ENCODE measurements around the gene MAPKAP1.
"Not testable (repeated sequence)": the region's sequence is repeated elsewhere in the genome, so short reads cannot be mapped to it uniquely, and the experiment has no call there.

MAPKAP1 gene

DNA sequence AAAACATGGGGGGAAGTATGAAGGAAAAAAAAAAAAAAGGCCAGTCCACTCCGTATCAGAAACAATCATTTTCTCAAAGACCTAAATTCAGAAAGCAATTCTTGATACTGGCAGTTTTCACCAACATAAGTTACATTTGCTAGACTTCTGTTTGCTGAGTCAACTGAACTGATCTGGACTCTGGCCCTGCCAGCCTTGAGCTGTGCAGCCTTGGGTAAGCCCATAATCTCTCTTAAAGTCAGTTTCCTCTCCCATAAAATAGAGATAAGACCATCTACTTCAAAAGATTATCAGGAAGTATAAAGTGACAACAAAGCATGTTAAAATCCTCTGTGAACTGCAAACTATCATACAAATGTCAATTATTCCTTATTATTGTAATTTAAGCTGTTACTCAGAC, 106.8 kb downstream of the MAPKAP1 start:
- DNase-seq, result no peak

DNA sequence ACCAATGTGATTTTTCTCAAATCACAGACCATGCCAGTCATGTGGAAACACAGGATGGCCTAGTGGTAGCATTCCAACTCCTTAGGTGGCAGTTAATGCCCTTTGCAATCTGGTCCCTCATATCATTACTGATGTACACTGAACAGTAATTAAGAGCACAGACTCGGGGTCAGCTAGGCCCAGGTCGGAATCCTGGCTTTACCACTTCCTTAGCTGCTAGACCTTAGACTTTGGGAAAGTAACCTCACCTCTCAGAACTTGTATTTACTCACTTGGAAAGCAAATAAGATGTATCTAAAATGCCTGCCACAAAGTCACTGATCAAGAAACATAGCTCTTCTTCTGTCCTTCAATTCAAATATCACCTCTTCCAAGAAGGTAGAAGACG, 112.8 kb downstream of the MAPKAP1 start:
- no peak for DNase-seq

DNA sequence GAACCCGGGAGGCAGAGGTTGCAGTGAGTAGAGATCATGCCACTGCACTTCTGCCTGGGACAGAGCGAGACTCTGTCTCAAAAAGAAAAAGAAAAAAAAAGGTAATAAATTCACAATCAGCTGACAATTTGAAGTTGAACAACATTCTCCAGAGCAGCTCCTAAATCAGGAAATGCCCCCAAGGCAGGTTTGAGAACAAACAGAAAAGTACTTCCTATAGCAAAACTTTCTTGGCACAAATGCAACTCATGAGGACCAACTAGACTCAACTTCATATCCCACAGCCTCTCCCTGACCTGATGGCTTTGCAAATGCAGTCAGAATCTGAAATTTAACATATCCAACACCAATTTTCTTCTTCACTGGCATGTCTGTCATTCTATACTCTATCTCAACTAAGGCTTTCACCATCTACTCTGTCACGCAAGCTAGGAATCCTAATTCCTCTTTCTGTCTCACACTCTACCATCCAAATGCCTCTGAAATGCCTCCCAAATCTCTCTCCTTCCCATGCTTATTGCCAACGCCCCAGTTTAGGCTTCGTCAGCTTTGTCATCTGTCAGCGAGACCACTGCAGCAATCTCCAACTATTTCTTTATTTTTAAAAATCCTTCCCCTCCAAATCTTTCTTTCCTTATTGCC, 113.3 kb downstream of the MAPKAP1 start:
- DNase-seq, result no peak

DNA sequence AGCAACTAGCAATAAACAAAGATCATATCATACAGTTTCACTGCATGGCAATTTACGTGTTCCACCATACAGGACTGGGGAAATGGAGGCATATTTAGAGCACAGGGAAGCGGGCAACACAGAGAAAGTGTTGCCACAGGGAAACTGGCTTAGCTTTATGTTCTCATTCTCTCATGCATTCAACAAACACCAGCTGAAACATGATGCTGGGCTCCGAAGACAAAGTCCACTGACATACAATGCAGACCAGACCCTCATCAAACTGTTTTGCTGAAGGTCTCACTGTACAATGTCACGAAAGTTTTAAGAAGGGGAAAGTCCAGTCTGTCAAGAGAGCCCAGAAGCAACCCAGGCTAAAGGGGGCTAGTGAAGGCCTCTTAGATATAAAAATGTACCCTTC, 115.1 kb downstream of the MAPKAP1 start:
- no peak for DNase-seq

- no peak for DNase-seq
Measured at GRCh38 chr9:125591245-125591644, 115.8 kb downstream of the MAPKAP1 start.

DNA sequence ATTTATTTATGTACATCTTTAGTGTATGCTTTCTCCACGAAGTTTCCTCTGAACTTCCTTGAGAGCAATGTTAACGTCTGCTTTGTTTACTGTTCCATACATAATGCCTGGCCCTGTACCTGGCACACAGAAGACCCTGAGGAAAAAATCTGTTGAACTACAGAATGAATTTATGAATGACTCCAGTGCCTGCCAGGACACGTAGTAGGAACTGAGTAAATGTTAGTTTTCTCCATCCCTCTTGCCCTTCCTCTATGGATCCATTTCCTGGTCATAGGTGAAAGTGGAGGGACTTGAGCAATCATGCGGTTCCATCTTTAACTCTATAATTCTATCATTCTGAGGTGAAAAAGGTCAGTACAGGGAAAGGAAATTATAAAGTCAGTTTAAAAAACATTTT, 117.7 kb downstream of the MAPKAP1 start:
- no peak for DNase-seq

DNA sequence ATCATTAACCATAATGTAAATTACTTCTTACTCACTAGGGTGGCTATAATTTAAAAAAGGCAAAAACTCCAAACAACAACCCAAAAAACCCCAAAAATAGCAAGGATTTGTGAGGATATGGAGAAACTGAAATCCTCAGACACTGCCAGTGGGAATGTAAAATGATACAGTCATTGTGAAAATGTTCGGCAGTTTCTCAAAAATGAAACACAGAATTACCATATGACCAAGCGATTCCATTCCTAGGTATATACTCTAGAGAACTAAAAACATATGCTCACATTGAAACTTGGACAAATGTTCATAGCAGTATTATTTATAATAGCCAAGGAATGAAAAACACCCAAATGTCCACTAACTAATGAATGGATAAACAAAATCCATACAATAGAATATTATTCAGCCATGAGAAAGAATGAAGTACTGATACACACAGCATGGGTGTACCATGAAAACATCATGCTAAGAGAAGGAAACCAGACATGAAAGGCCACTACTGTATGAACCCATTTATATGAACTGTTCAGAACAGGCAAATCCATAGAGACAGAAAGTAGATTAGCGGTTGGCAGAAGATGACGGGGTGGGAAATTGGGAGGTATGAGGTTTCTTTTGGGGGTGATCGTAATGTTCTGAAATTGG, 119.1 kb downstream of the MAPKAP1 start:
- DNase-seq, result no peak

GRCh38 chr9:125586172-125586511, 120.9 kb downstream of the MAPKAP1 start:
- no peak for DNase-seq

DNA sequence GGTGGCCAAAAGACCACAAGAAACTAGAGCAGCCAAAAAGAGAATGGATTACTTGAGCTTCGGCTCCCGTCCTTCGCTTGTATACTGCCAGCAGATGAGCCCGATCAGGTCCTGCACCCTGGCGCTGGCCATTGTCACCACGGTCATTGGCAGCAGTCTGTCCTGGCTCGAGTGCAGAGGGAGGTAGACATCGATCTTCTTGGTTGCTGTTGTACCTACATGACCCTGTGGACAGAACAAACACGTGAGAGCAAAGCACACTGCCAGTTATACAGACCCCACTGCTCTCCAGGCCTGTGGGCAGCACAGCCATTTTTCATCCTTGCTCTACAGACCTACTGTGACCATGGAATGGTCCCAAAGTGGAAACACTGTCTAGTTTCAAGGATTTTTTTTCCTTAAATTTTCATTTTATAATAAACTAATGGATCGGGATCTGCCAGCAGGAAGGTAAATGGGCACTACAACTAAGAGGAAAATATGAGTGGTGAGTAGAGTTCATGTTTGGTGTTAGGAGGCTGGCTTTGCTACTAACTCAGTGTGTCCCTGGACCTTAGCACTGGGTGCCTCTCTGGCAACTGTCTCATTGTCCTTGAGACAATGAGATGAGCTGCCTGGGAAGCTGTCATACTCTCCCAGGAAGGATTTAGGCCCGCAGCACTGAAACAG, 121.4 kb downstream of the MAPKAP1 start:
- no peak for DNase-seq

- DNase-seq, result no peak
Measured at GRCh38 chr9:125580701-125581286, 126.2 kb downstream of the MAPKAP1 start.

DNA sequence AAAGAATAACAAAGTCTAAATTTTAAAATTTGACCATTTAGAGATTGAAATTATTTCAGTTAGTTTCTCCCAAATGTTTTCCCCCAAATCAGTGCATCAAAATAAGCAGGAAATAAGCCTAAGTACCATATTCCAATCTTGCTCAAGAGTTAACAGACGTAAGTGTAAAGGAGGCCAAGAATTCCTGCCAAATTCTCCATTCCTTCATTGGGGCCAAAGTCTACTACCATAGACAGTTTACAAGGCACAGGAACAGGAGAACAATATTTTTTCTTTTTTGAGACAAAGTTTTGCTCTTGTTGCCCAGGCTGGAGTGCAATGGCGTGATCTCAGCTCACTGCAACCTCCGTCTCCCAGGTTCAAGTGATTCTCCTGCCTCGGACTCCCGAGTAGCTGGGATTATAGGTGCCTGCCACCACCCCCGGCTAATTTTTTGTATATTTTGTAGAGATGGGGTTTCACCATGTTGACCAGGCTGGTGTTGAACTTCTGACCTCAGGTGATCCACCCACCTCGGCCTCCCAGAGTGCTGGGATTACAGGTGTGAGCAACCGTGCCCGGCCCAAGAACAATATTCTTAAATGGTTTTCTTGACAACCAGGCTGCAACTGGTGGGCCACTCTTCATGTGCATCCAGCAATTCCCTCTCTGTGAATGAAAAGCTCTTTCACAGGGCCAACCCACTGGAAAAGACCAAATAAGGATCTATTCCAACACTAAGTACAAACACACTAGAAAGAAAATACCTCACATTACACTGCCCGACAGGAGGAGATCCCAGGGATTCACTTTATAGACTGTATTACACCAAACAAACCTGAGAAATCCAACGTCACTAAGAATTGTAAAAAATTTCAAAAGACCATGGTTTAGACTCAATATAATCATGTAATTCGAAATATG, 127.7 kb downstream of the MAPKAP1 start:
- DNase-seq, result no peak

DNA sequence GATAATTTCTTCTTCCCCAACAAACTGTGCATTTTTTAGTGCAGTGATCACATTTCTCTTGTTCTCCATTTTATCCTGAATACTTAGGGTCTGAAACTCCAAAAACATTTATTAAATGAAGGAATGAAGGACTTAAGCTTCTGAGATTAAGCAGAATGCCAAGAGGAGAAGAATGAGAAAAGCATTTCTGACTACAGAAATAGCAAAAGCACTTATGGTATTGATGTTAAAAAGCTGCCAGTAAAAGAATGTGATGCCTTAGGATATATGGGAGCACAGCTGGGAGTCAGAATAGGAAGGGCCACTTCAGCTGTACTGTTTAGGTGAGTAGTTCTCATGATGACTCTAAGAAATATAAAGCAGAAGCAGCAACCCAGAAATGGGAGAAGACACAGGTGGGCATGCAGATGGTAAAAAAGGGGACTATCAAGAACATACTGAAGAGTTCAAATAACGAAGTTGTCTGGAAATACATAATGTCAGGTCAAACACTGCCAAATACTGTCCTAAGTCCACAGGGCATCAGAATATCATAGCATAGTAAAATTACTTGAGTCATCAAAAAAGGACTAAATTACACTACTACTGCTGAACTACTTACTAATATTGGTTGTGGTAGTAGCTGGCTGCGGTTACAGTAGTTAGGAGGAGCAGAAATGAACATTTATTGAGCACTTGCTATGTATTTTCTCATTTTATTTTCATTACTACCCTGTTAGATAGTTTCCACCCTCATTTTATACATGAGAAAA, 132.7 kb downstream of the MAPKAP1 start:
- DNase-seq, result no peak

- not testable (repeated sequence) for DNase-seq
Measured at GRCh38 chr9:125572461-125572860, 134.5 kb downstream of the MAPKAP1 start.

DNA sequence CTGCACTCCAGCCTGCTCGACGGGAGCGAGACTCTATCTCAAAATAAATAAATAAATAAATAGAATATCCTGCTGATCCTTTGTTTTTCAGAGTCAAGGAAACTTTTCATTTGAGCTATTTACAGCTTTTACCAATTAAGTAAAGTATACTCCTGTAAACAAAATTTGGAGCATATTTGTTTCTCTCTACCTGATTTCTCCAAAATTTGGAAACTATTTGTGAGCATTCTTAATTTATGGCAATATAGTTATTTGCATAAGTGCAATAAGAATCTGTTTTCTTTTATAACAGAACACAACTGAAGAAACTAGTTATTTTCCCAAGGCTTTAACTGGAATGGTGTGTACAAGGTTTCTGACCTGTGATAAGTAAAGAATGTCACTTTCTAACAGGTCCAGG, 135.2 kb downstream of the MAPKAP1 start:
- not testable (repeated sequence) for DNase-seq

- no peak for DNase-seq
Measured at GRCh38 chr9:125570246-125570645, 136.8 kb downstream of the MAPKAP1 start.

- peak; percentile 27 for DNase-seq
Measured at GRCh38 chr9:125568621-125569020, 138.4 kb downstream of the MAPKAP1 start.

DNA sequence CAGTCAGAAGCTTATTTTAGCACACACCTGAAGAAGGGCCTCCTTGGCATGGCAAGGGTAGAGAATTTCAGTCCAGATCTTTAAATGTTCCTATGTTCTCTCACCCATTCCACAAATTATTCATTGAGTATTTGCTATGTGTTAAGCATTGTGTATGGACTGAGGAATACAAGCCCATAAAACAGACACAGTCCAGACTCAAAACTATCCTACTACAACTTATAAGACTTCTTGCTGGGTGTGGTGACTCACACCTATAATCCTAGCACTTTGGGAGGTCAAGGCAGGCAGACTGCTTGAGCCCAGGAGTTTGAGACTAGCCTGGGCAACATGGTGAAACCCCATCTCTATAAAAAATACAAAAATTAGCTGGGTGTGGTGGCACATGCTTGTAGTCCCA, 141.0 kb downstream of the MAPKAP1 start:
- not testable (repeated sequence) for DNase-seq

DNA sequence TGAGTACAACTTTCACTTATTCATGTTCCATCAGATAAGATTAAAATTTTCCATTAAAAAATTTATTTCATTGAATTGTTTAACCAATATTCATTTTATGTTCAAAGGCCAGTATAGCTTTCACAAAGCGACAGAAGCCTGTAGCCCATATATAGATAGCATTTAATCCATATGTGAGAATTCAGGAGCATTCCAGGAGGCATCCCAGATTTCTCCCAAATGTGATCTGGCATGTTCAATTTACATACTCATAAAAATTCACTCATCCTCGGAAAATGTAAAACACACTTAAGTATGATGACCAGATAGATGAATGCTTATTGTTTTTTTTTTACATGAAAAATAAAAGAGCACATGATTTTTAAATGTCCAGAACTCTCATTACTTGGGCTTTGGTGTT, 141.9 kb downstream of the MAPKAP1 start:
- no peak for DNase-seq

GRCh38 chr9:125564631-125565030, 142.4 kb downstream of the MAPKAP1 start:
- no peak for DNase-seq

DNA sequence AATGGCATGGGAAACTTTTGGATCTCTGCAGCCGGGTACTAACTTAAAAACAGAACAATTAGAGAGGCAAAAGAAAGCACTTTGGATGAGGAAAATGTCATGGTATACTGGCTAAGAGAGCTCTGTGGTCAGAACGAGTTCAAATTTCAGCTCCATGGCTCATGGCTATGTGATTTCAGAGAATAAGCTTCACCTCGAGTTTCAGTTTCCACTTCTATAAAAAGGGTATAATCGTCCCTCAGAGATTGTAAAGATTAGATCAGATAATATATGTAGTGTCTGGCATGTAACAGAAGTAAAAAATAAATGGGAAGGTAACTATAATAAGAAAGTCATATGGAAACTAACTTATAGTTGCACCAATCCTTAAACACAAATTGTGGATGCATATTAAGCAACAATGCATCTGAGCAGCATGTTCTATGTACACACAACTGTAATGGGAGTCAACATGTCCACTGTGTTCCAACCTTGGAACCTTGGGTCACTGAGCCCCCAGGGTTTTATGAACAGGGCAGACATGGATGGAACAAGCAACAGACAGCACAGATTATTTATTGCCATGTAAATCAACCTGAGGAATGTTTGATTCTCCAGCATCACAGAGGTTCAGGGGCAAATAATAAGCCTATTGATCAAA, 145.4 kb downstream of the MAPKAP1 start:
- DNase-seq, result no peak

DNA sequence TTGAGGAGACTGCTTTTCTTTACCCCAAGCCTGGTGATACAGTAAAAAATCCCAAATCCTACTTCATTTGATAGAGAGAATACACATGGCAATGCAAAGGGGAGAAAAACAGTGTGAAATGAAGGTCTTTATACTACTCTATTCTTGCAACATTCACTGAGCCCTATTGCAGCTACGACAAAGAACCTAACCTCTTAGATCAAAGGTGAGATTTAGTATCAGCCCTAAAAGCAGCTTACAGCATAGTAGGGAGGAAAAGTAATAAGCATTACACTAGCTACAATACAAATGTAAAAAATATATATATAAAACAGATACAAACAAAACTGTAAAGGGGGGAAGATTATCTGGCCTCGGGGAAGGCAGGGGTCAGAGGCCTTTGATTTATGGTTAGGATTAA, 147.1 kb downstream of the MAPKAP1 start:
- no peak for DNase-seq

DNA sequence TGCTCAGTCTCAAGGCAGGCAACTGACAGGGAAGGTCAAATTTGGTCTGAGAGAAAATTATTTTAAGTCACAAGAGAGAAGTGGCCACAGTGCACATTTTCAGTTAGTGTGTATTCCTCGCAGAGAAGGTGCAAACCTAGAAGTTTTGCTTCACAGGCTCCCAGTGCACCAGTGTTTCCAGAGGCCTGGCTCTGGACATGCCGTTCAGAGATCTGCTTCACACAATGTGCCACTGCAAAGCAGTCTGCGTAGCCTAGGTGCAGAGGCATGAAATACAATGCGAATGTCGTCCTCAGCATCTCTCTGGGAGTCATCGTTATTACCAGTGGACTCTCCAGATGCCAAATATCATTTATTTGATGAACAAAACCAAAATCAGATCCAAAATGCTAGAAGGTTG, 147.8 kb downstream of the MAPKAP1 start:
- no peak for DNase-seq
